ENCODE measurements around the gene RPL36.
"Not testable (repeated sequence)": the region's sequence is repeated elsewhere in the genome, so short reads cannot be mapped to it uniquely, and the experiment has no call there.

The RPL36 gene

DNA sequence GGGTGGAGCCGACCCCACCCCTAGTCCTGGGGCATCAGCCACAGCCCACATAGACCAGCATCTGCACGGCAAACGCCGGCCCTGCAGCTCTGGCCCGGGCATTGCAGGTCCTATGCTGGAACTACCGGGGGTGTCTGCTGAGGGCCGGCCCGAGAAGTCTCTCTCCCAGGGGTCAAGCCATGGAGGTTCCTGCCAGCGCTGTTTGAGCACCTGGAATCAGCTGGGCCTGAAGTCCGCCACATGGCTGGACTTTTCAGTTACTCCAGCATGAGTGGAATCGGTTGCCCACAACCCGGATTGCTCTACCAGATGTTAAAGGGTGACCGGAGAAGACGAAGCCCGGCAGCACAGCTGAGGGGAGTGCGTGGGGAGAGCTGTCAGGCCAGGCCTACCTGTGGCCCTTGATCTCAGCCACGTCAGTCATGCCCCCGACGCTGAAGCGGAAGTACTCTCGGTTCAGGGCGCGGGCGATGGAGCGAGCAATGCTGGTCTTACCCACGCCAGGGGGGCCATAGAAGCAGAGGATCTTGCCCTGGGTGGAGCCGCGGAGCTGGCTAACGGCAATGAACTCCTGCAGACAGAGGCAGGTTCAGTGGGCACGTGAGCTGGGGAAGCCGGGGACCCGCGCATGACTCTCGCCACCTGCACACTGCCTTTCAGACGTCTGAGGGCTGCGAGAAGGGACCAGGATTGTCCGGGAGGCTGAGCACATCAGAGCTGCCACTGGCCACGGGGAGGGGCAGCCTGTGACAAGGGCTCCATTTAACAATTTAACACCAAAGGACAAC lies 8.7 kb downstream of the RPL36 start:
- TF ChIP-seq, protein P1, sequence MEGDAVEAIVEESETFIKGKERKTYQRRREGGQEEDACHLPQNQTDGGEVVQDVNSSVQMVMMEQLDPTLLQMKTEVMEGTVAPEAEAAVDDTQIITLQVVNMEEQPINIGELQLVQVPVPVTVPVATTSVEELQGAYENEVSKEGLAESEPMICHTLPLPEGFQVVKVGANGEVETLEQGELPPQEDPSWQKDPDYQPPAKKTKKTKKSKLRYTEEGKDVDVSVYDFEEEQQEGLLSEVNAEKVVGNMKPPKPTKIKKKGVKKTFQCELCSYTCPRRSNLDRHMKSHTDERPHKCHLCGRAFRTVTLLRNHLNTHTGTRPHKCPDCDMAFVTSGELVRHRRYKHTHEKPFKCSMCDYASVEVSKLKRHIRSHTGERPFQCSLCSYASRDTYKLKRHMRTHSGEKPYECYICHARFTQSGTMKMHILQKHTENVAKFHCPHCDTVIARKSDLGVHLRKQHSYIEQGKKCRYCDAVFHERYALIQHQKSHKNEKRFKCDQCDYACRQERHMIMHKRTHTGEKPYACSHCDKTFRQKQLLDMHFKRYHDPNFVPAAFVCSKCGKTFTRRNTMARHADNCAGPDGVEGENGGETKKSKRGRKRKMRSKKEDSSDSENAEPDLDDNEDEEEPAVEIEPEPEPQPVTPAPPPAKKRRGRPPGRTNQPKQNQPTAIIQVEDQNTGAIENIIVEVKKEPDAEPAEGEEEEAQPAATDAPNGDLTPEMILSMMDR (conservative IDR thresholded peaks at IDR 0.05; ENCODE audit: low read length) = no peak
- H3K4me3 ChIP-seq (ENCODE audit: low read length) = no peak overlapping the region
- no peak for DNase-seq (ENCODE audit: low read depth)

DNA sequence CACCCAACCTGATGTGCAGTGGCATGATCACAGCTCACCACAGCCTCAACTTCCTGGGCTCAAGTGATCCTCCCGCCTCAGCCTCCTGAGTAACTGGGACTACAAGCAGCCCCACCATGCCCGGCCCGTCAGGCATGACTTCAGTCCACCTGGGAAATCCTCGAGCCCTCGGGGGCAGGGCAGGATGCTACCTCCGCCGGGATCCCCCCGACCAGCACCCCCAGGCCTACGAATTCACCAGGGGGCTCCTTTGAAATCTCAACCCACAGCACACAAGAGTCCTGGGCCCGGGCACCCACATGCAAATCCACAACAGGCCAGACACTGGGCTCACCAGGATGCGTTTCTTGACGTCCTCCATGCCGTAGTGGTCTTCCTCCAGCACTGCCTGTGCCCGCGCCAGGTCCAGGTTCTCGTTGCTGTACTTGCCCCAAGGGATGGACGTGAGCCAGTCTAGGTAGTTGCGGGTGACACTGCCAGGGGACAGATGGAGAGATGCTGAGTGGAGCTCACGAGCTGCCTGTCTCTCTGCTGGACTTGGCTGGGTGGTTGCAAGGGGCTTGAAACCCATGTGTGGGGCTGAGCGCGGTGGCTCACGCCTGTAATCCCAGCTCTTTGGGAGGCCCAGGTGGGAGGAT lies 10.5 kb downstream of the RPL36 start:
- DNase-seq (ENCODE audit: low read depth) = no peak
- H3K4me3 ChIP-seq (ENCODE audit: low read length) = no peak overlapping the region
- TF ChIP-seq, protein P1 (conservative IDR thresholded peaks at IDR 0.05; ENCODE audit: low read length) = no peak

DNA sequence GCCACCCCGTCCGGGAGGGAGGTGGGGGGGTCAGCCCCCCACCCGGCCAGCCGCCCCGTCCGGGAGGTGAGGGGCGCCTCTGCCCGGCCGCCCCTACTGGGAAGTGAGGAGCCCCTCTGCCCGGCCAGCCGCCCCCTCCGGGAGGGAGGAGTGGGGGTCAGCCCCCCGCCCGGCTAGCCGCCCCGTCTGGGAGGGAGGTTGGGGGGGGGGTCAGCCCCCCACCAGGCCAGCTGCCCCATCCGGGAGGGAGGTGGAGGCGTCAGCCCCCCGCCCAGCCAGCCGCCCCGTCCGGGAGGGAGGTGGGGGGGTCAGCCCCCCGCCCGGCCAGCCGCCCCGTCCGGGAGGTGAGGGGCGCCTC lies 11.9 kb downstream of the RPL36 start:
- DNase-seq (ENCODE audit: low read depth); H3K4me3 ChIP-seq (ENCODE audit: low read length): not testable (repeated sequence)

DNA sequence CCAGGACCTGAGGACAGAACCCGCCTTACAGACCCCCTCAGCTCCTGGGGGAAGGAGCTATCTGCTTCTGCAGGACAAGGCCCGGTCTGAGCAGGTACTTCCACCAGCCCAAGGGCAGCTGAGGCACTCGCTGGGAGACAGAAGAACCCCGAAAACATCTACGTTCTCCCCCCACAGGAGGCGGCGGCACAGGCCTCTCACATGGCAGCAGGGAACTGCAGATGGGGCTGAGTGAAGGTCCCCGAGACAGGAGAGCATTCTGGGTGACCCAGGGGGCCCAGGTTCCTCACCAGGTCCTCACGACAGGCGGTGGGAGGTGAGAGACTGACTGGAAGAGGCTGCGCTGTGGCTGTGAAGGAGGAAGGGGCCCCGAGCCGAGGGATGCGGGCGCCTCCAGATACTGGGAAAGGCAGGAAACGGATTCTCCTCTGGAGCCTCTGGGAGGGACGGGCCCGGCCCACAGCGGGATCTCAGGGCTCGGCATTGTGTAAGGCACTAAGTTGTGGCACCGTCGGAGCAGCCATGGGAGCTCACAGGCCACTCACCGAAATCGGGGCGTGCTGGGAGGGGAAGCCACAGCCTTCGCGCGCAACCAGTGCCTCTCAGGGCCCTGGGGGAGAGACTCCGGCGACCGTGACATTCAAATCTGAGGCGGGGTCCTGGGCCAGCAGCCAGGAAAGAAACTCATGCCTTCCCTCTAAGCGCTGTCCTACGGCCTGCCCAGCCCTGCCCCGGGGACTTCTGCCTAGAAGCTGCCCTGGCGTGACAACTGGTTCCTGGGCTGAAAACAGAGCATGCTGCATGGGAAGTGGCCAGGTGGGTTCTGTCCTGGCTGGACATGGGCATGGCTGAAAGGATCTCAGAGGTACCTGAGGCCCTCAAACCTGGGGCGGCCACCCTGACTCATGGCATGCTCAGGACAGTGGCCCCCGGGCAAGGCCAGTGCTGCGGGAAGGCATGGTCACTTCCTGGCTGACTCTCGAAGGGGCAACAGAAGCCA lies 14.0 kb downstream of the RPL36 start:
- no peak for DNase-seq (ENCODE audit: low read depth)
- no peak overlapping the region for H3K4me3 ChIP-seq (ENCODE audit: low read length)
- TF ChIP-seq, protein P1 (conservative IDR thresholded peaks at IDR 0.05; ENCODE audit: low read length) = no peak

DNA sequence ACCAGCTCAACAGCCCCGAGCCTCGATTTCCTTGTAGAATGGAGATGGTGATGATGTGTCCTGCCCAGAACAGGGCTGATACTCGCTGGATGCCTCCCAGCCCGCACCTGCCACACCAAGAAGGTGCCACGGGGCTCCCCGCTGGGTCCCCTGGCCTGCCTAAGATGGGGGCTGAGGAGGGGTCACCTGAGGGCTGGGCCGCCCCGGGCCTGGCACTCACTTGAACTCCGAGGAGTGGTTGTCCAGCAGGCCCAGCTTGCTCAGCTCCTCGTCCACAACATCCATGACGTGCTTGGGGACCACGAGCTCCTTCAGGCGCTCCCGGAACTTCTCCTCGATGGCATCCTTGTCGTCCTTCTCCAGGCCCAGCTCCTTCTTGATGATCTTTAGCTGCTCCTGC lies 15.5 kb downstream of the RPL36 start:
- no peak overlapping the region for H3K4me3 ChIP-seq (ENCODE audit: low read length)
- DNase-seq (ENCODE audit: low read depth) = no peak
- TF ChIP-seq, protein P1 (conservative IDR thresholded peaks at IDR 0.05; ENCODE audit: low read length) = no peak

DNA sequence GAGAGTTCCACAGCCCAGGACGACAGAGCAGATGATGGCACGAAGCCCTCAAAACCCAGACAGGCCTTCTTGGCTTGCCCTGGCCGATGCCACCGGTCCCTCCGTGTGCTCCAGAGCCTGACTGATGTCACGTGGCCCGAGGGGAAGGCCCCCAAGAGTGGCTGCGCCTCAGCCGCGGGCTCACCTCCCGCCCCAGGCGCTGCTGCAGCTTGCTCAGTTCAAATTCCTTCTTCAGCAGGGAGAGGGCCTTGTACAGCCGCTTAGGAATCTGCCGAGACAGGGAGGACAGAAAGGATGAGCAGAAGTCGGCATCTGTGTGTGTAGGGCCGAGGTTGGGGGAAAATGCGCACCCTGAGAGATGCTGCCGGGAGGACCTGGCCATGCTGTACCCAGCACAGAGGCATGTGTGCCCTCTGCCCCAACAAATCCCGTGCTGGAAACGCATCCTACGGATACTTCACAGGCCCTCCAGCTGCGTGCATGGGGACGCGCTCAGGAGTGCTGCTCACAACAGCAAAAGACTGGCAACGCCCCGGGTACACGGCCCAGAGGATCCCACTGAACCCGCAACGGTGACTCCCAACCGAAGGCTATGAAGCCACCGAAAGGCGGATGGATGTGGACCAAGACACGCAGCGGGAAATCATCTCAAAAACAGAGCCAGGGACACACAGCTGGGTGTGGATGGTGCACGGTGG lies 16.9 kb downstream of the RPL36 start:
- DNase-seq (ENCODE audit: low read depth) = no peak
- no peak overlapping the region for H3K4me3 ChIP-seq (ENCODE audit: low read length)
- TF ChIP-seq, protein P1 (conservative IDR thresholded peaks at IDR 0.05; ENCODE audit: low read length) = no peak

All from AG10803 (cell line).